Prostate gland (tissue), 2 donors: ENCODE data around the gene EDEM3. TPM values are rescaled to one million over a fixed set of nuclear protein-coding genes. Genes with fewer than 3 reads are reported as not detected.

Source experiments
- DNase-seq: peaks from one replicate; pipeline ENCODE4 v3.0.0-alpha.2; 2019; ENCODE audit warnings: low spot score
- H3K27ac ChIP-seq, 2 donors: fragments of 200-600 bp; sonication (generic); 2 replicates each; pipeline ENCODE4 v1.5.1; 2017 to 2019
- H3K27me3 ChIP-seq: fragments of 200-600 bp; sonication (generic); replicated peaks from 2 replicates; pipeline ENCODE4 v1.5.1; 2019; ENCODE audit not compliant: insufficient read depth
- H3K36me3 ChIP-seq, 2 donors: fragments of 200-600 bp; sonication (generic); 1 replicate in 1 of 2; 2 replicates in 1 of 2; pipeline versions ENCODE4 v1.5.1 to v1.8.1; 2017 to 2019
- H3K4me1 ChIP-seq: fragments of 200-600 bp; sonication (generic); replicated peaks from 2 replicates; pipeline ENCODE4 v1.5.1; 2019
- H3K4me3 ChIP-seq, 2 donors: fragments of 200-600 bp; sonication (generic); 2 replicates each; pipeline ENCODE4 v1.5.1; 2017 to 2019
- H3K9me3 ChIP-seq: fragments of 200-600 bp; sonication (generic); 2 replicates; pipeline ENCODE4 v1.5.1; 2017
- CTCF ChIP-seq, 4 experiments: fragments of 200-600 bp in 2 of 4; fragments of 450-650 bp in 2 of 4; sonication (generic) in 2 of 4; IDR thresholded peaks; 1 replicate in 3 of 4; 2 replicates in 1 of 4; pipeline ENCODE4 v1.5.1; 2016 to 2019; ENCODE audit warnings: antibody characterized with exemption in 4 of 4, mild to moderate bottlenecking in 2 of 4, moderate library complexity in 2 of 4
- POLR2A ChIP-seq: fragments of 450-650 bp; IDR thresholded peaks from one replicate; pipeline ENCODE4 v1.6.1; 2016; ENCODE audit warnings: antibody characterized with exemption, mild to moderate bottlenecking
- POLR2AphosphoS5 ChIP-seq: sonication (generic); formaldehyde crosslinking; IDR thresholded peaks from one replicate; pipeline ENCODE4 v1.6.1; 2017; ENCODE audit warnings: antibody characterized with exemption
- WGBS: methylation state at CpG from one replicate; pipeline ENCODE4 v1.1.5; 2018; 5-methylcytosine and 5-hydroxymethylcytosine counted together
- intact Hi-C: fragments of 100-400 bp; cut with DNase I; formaldehyde crosslinking; loops from one replicate; pipeline ENCODE4 v1.14.2; 2022
- total RNA-seq, 2 donors: library from RNA; depleted of rRNA; stranded (reverse); fragments of >200 nt; gene quantifications; one replicate each; pipeline ENCODE4 v1.1.0, GENCODE V29; 2016

EDEM3 gene
- total RNA-seq, 2 donors from 2014 or later = 31.1 to 55.3 TPM

DNA sequence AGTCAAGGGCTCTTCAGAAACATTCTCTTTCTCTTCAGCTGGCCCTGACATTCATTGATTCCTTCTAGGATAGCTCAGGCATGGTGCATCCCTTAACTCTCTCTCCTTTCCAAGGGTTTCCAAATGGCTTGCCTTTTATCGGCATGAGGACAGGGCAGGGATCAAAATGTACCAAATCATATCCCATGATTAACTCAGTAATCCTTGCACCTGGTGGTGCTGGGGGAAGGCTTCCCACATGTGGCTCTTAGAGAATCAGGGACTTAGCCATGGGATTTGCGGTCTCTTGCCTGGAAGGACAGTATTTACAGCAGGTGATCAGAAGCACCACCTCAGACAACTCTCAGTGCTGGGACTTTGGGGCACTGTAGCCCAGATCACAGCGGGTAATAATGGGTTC, 46.2 kb upstream of the EDEM3 start:
- H3K27ac ChIP-seq = no peak overlapping the region
- TF ChIP-seq POLR2A = no peak
- TF ChIP-seq CTCF (IDR thresholded peaks at IDR 0.05) = no peak
- TF ChIP-seq POLR2AphosphoS5 = no peak
- no peak overlapping the region for H3K4me3 ChIP-seq
- no peak for DNase-seq
- no peaks in the 10 kb centered on the region for H3K36me3 ChIP-seq
- intact Hi-C loops = no loop called here
- WGBS = 100% methylated on average over 3 of the region's 3 CpGs
- no peaks in the 10 kb centered on the region for H3K9me3 ChIP-seq
- H3K27me3 ChIP-seq = no peaks in the 10 kb centered on the region
- H3K4me1 ChIP-seq = peaks cover 15% of the 10 kb centered on the region

- Histone ChIP-seq H3K9me3 (no peaks in the 10 kb centered on the region), H3K4me1 (no peaks in the 10 kb centered on the region), H3K4me3 (no peak overlapping the region), H3K27ac (no peak overlapping the region), H3K36me3 (no peaks in the 10 kb centered on the region), H3K27me3 (no peaks in the 10 kb centered on the region)
- WGBS = 28% methylated on average over 3 of the region's 3 CpGs
- DNase-seq = no peak
- intact Hi-C loops = no loop called here
- TF ChIP-seq CTCF (IDR thresholded peaks at IDR 0.05) = no peak
- no peak for TF ChIP-seq POLR2AphosphoS5
- TF ChIP-seq POLR2A = no peak
Measured at GRCh38 chr1:184793967-184794366, 39.3 kb upstream of the EDEM3 start.

DNA sequence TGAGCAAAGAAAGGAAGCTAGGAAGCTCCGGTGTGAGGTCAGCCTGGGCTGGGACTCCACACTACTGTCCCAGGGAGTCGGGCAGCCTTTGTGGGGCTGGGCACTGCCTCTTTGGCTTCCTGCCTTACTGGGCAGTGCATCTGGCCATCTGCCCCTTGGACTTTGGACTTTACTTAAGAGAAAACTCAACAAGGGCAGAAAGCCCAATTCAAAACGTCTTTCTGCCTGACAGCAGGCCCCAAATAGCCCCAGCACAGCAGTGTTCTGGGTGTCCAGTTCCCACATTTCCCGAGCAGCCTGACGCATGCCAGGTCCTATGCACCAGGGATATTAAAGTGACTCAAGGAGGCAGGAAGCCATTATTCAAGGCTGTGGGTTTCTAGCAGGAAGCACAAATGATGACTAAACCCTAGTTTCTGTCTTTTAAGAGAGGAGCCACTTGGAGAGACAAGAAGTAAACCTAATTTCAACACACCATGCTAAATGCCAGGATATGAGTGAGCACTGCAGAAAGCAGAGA, 37.9 kb upstream of the EDEM3 start:
- WGBS = 44% methylated on average over 5 of the region's 5 CpGs
- Histone ChIP-seq H3K4me1 (no peaks in the 10 kb centered on the region), H3K36me3 (no peaks in the 10 kb centered on the region), H3K4me3 (no peak overlapping the region), H3K27ac (peak overlapping the region; percentile 9 to 40), H3K9me3 (no peaks in the 10 kb centered on the region), H3K27me3 (no peaks in the 10 kb centered on the region)
- intact Hi-C loops = no loop called here
- peak; percentile 44 for DNase-seq
- TF ChIP-seq POLR2AphosphoS5 (peak; percentile 51), CTCF (IDR thresholded peaks at IDR 0.05) (no peak), POLR2A (no peak)

DNA sequence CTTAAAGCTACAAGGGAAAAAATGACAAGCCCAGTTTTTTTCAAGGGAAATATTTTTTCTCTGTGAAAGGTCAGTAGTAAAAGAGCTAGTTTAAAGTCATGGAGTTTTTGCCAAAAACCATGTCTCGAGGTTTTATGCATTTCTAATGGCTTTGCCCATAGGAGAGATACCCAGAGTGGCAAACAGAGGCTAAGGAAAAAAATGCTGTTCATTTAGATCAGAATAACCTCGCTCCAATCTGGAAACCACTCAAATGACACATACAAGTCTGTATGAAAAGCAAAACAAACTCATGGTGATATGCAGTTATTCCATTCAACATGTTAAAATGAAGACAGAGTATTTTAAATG, 36.9 kb upstream of the EDEM3 start:
- H3K4me3 ChIP-seq = no peak overlapping the region
- TF ChIP-seq POLR2AphosphoS5 (no peak), POLR2A (no peak), CTCF (IDR thresholded peaks at IDR 0.05) (no peak)
- H3K27me3 ChIP-seq = no peaks in the 10 kb centered on the region
- DNase-seq = no peak
- intact Hi-C loops = no loop called here
- 67% methylated on average over 2 of the region's 2 CpGs for WGBS
- H3K9me3 ChIP-seq = no peaks in the 10 kb centered on the region
- no peaks in the 10 kb centered on the region for H3K36me3 ChIP-seq
- no peak overlapping the region for H3K27ac ChIP-seq
- H3K4me1 ChIP-seq = no peaks in the 10 kb centered on the region

DNA sequence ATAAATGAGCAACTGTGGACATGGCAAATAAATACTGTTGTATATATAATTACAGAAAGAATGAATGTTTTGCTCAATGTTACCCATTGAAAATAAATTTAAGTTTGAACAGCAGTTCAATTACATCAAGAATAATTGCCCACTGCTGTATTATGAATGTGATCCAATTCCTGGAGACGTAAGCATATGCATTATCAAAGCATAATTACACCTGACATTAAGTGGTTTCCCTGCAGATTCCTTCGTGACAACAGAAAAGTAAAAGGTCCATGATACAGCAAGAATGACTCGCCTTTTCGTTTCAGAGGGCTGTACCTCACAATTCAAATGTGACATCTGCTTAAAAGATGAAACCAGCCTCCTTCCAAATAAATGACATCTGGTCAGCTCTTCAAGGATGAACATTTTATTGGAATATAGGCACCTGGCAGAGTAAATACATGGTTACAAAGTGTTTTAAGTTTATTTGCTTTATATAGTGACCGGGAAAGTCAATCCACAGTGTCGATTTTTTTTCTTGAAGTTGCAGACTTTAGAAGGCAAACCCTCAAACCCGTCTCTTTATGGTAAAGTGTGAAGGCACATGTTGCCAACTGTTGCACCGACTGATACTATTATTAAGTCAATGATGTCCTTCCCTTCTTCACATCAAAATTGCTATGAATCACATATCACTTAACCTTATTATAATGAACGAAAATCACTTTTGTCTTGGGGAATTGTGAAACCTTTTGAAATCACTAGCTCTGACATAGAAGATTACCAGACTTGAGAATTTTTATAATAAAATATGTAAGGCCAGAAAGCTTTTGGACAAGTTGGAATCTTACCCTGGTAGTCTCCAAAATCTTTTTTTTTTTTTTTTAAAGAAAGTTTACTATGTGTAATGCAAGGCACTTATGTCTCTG, 36.2 kb upstream of the EDEM3 start:
- Histone ChIP-seq H3K9me3 (no peaks in the 10 kb centered on the region), H3K36me3 (no peaks in the 10 kb centered on the region), H3K27ac (no peak overlapping the region), H3K27me3 (no peaks in the 10 kb centered on the region), H3K4me1 (no peaks in the 10 kb centered on the region), H3K4me3 (no peak overlapping the region)
- WGBS = 77% methylated on average over 9 of the region's 9 CpGs
- TF ChIP-seq POLR2A (no peak), POLR2AphosphoS5 (no peak)
- intact Hi-C loops = no loop called here
- no peak for DNase-seq
